ENCODE data around the gene CUL4A.
A peak's percentile ranks its signal among the peaks of the same experiment; 100 is the strongest.

CUL4A gene

DNA sequence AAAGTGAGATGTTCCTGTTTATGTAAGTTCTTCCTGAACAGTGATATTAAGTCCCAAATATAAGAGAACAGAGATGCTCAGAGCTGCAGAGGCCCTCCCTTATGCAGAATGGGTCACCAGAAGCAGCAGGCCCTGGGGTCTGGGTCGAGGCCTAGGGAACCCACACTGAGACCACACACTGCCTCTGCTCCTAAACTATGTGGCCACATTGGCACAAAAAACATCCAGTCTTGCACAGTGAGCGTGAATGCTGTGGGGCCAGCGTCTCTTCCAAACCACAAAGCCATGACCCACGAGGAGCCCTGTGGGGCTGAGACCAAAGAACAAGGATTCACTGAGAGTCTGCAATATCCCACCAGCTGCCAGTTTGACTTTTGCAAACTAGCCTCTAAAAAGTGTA lies 27.4 kb upstream of the CUL4A start:
- DNase-seq = no peak

DNA sequence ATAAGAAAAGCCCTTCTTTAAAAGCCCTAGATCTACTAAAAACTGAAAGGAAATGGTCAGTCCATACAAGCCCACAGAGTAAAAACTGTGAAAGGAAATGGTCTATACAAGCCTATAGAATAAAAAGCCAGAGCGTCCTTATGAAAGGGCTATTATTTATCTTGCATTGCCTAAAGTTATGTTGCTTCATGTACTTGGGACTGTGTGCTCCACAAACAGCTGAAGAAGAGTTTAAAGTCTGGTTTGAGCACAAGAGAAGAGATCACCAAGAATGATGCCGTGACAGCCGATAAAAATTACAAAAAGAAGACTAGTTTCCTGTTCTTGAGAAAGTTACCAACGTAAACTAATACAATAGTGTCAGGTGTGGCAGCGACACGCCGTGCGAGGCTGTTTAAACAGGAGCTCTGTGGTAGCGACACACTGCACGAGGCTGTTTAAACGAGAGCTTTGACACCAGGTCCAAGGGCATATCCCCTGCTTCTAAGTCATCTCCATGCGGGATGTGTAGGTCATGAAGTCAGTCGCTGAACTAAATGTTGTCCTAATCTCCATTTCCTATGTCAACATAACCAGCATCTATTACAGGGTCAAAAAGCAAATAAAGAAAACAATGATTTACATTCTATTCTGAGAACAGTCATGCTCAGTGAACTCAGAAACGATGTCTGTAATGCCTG lies 25.8 kb upstream of the CUL4A start:
- no peak for DNase-seq

GRCh38 chr13:113184568-113185440 lies 24.6 kb upstream of the CUL4A start:
- no peak for DNase-seq

- DNase-seq = no peak
Observed at GRCh38 chr13:113186061-113186900, 23.1 kb upstream of the CUL4A start.

- DNase-seq = no peak
Observed at GRCh38 chr13:113187263-113187669, 22.1 kb upstream of the CUL4A start.

DNA sequence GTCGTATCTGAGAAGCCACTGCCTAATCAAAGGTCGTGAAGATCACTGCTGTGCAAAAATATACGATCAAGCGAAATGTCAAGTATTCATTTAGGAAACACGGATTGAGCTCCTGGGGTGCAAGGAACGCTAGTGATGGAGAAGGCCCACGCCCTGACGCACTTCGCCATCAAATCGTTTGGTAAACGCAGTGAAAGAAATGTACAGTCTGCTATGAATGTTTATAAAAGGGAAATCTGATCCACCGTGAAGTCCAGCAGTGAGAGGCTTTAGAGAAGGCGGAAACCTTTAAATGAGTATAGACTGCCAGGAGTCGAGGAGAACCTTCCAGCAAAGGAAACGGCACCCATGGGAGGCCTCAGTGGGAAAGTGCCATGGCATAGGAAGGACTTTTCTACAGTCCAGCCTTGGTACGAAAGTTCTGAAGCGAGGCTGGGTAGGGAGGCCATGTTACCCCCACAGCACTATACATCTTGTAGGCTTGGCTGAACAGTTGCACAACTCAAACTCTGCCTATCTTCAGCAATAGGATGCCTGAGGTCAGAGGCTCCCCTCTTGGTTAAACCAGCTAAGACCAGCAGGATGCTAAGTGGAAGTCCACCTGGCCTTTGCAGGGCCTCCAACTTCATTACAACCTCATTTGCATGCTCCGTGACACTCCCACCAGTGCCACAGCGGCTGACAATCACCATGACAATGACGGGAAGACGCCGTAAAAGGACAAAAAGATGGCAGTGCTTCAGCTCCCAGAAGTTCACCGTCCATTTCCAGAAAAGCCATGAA lies 21.3 kb upstream of the CUL4A start:
- DNase-seq = no peak

DNA sequence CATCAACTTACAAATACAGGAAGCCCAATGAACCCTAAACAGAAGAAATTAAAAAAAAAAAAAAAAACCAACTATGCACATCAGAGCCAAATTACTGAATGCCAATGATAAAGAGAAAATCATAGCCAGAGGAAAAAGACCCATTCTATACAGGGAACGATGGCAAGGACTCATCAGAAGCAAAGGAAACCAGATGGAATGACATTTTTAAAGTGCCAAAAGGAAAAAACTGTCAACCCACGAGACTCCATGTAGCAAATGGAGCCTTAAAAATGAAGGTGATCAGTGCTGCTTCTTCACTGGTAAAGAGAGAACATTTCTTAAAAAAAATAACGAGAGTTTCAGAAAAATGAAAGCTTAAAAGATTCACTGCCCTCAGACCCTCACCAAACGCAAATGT lies 19.2 kb upstream of the CUL4A start:
- no peak for DNase-seq

DNA sequence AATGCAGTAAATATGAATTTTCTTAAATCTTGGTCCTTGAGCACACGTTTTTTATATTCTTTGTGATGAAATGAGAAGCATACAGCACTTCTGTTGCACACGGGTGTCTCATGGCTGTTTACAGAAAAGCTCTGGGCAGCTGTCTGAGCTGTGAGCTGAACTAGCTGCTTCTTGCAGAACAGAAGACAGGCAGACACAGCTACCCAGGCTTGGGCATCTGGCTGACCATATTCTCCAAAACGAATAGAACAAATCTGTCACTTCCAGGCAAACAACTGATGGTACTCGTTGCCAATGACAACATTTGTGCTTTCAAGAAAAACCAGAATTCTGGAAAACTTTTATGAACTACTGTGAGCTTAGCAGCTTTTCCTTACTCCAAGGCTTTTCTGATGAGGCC lies 17.1 kb upstream of the CUL4A start:
- no peak for DNase-seq

DNA sequence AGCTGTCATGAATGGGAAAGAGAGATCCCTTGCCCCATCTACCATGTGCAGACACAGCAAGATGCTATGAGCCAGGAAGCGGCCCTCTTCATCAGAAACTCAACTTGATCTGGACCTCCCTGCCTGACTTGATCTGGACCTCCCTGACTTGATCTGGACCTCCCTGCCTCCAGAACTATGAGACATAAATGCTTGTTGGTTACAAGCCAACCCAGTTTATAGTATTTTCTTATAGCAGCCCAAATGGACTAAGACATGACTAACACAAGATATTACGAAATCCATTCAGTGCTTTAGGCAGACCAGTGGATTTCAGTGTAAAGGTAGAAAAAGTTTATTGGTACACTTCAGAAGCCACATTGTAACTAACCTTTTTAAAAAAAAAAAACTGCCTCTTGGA lies 16.5 kb upstream of the CUL4A start:
- no peak for DNase-seq

- DNase-seq = no peak
Observed at GRCh38 chr13:113195360-113195759, 14.1 kb upstream of the CUL4A start.

DNA sequence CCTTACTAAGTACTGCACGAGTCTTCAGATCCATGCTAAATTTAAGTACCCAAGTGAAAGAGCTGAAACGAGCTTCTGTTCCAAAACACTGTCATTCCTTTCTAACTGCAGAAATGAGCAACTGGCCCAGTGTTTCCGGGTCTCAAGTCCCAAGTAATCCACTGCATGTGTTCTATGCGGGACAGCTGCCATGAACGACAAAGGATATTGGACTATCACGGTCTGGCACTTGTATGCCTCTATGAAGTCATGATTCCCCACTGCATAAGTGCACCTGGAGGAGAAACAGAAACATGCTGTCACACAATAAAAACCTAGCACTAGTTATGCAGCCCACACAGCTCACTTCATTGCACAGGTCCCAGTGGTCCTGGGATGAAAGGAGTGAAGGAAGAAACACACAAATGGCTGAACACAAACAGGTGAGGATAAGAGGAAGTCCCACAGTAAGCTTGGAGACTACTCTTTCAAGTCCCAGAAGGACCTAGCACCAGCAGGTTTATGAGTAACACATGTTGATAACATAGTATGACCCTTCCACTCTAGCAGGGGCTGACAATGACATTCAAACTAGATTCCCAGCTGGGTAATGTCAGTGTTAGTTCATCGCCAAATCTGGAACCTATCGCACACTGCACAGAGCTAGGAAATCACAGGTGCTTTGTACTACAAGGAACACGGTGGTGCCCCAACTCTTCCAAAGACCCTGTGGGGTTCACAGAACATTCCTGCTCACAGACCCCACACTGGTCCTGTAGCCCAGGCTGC lies 12.3 kb upstream of the CUL4A start:
- no peak for DNase-seq

- DNase-seq = no peak
Observed at GRCh38 chr13:113201815-113202214, 7.6 kb upstream of the CUL4A start.

DNA sequence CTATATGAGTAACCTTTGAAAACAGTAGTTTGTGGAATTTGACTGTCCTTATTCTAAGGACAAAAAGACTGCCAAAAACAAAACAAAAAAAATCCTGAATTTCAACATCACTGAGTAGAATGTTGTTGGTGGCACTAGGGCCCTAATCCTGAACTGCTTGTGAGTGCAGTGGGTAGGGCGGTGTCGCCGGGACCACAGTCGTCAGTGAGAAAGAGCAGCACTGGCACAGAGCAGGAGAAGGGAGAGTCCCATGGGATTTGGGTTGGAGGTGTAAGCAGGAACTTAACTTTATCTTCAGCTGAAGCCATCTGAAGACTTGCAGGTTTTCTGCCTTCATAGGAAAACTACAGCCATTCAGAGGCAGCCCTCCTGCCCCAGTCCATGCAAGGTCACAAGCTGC lies 6.5 kb upstream of the CUL4A start:
- DNase-seq = no peak

DNA sequence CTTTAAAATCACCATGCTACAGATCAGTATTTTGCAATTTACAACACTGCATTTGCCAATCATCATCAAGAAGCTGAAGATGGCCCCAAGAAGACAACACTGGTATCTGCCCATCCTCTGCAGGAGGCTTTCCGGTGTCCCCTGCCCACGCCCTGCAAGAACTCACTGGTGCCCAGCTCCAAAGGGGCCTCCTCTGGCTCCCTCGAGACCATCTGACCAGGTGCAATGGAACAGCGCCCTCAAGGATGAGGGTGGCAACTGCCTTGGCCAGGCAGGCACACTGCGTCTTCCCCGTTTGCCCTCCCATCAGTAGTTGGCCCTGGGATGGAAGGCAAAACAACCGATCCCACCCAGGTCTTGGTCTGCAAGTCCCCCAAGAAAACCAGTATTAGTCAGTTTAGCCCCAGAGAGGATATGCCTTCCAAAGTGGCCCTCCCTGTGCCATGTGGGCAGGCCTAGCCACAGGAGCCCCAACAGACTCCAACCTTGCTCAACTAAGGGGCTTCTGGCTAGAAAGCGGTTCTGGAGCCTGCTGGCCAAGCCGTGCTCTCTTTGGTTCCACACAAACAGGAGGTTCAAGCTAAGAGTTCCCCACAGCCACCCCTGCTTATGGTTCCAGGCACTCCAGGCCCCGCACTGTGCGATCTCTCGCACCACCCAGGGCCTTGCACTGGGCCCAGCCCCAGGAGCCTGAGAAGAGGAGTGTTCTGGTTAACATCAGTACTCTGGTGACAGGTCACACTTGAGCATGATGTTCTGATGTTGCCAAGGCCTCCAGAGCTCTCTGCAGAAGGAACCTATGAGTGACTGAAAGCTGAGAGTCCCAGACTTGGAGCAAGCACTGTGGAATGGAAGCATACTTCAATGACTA lies 5.7 kb upstream of the CUL4A start:
- DNase-seq = no peak

GRCh38 chr13:113204378-113204734 lies 5.1 kb upstream of the CUL4A start:
- DNase-seq = no peak

DNA sequence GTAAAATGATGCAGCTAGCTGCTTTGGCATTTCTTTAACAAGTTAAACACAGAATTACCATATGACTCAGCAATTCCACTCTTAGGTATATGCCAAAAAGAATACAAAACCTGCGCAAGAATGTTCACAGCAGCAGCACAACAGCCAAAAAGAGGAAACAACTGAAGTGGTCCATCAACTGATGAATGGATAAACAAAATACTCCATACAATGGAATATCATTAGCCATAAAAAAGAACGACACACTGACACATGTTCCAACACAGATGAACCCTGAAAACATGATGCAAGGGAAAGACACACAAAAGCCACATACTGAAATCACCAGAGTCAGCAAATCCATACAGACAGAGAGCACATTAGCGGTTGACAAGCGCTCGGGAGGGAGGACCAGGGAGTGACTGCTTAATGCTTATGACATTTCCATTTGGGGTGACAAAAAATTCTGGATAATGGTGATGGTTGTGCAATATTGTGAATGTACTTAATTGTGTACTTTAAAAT lies 3.9 kb upstream of the CUL4A start:
- DNase-seq = no peak

DNA sequence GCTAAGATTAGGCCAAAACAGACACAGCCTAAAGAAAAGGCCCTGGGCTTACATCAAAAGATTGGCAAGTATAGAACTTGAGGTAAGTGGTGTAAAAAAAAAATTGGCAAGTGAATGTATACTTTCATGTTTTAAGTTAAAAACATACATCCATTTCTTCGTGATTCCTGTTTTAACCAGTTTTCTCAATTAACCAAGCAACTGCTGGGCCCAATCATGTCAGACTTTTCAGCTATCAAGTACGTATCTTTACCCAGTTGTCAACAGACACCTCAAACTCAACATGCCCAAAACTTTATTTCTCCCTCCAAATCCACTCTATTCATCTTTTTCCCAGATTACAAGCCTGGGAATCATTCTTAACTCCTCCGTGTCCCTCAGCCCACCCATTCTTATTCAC lies 2.0 kb upstream of the CUL4A start:
- DNase-seq = no peak

GRCh38 chr13:113207890-113208420 lies 1.5 kb upstream of the CUL4A start:
- DNase-seq = no peak

- DNase-seq = peak; percentile 89
Observed at GRCh38 chr13:113208421-113209335, 735 bp upstream of the CUL4A start, which contains the start of gene PCID2. PCID2 (minus strand) TSS chr13:113208669; CDS start chr13:113208634, 35 bp downstream.

All from activated effector memory CD4-positive, alpha-beta T cell treated with Interleukin-2 at 50 U/mL for 16 hours (primary cell).